Lung (tissue), 12 donors: ENCODE results near the gene DOCK2. TPM values are rescaled to one million over a fixed set of nuclear protein-coding genes. Genes with fewer than 3 reads are reported as not detected.

Experiments
- ATAC-seq: fragments of 200-7000 bp; cut with Tn5 transposase; one replicate; pipeline ENCODE4 v1.9.1; 2020; ENCODE audit warnings: moderate number of reproducible peaks; ENCODE audit not compliant: insufficient read depth, low FRiP score
- DNase-seq, 3 donors: peaks; one replicate each; pipeline ENCODE4 v3.0.0-alpha.2; 2013 to 2017
- H3K27ac ChIP-seq, 2 donors: one replicate each; pipeline ENCODE4 v1.5.1; 2013; ENCODE audit warnings: mild to moderate bottlenecking in 2 of 2, moderate library complexity in 2 of 2, control low read depth in 1 of 2, inconsistent platforms in 1 of 2, low read depth in 1 of 2, low read length in 1 of 2
- H3K27me3 ChIP-seq, 3 donors: one replicate each; pipeline ENCODE4 v1.5.1; 2013; ENCODE audit warnings: low read length in 2 of 3; ENCODE audit not compliant: control insufficient read depth in 3 of 3, insufficient read depth in 3 of 3
- H3K36me3 ChIP-seq, 4 donors: one replicate each; pipeline ENCODE4 v1.5.1; 2013; ENCODE audit warnings: low read length in 4 of 4, mild to moderate bottlenecking in 1 of 4, moderate library complexity in 1 of 4; ENCODE audit not compliant: control insufficient read depth in 4 of 4, insufficient read depth in 4 of 4
- H3K4me1 ChIP-seq, 5 donors: one replicate each; pipeline ENCODE4 v1.5.1; 2013; ENCODE audit warnings: low read length in 5 of 5, mild to moderate bottlenecking in 2 of 5, moderate library complexity in 1 of 5; ENCODE audit not compliant: control insufficient read depth in 5 of 5, insufficient read depth in 5 of 5
- H3K4me3 ChIP-seq: one replicate; pipeline ENCODE4 v1.5.1; 2013; ENCODE audit warnings: mild to moderate bottlenecking, control low read depth, moderate library complexity
- H3K9ac ChIP-seq, 2 donors: one replicate each; pipeline ENCODE4 v1.5.1; 2013; ENCODE audit warnings: low read length in 2 of 2, control low read depth in 1 of 2; ENCODE audit not compliant: insufficient read depth in 1 of 2
- H3K9me3 ChIP-seq, 4 donors: one replicate each; pipeline ENCODE4 v1.5.1; 2013; ENCODE audit warnings: low read length in 3 of 4, mild to moderate bottlenecking in 1 of 4, moderate library complexity in 1 of 4; ENCODE audit not compliant: control insufficient read depth in 4 of 4, insufficient read depth in 3 of 4
- WGBS, 2 donors: extraction: QIAGEN DNeasy Blood & Tissue Kit; methylation state at CpG; one replicate each; pipeline ENCODE4 v1.1.7; 2013; 5-methylcytosine and 5-hydroxymethylcytosine counted together
- polyA plus RNA-seq, 2 donors: library from polyadenylated mRNA; stranded (reverse); fragments of 200-250 nt; gene quantifications; one replicate each; pipeline ENCODE4 v1.2.1, GENCODE V29; 2013
- total RNA-seq, 2 donors: library from RNA; depleted of rRNA in 1 of 2; stranded (reverse); fragments of >200 nt in 1 of 2; gene quantifications; one replicate each; pipeline ENCODE4 v1.2.1, GENCODE V29; 2014 to 2021
- TF ChIP-seq, protein P1 (sequence below): IDR thresholded peaks from 2 replicates; pipeline ENCODE4 v1.5.1; 2012; ENCODE audit warnings: mild to moderate bottlenecking; ENCODE audit errors: control extremely low read depth, extremely low read depth
- donor health status: control.
- donor health status: control.
- donor health status: Bipolar disorder and iron deficiency.
- donor health status: healthy.
- donor health status: DM: yes; HTN: yes; CAD: no.

The DOCK2 gene
- total and polyA plus RNA-seq, 4 donors: 9.6 to 66.6 (median 43.4) TPM

DNA sequence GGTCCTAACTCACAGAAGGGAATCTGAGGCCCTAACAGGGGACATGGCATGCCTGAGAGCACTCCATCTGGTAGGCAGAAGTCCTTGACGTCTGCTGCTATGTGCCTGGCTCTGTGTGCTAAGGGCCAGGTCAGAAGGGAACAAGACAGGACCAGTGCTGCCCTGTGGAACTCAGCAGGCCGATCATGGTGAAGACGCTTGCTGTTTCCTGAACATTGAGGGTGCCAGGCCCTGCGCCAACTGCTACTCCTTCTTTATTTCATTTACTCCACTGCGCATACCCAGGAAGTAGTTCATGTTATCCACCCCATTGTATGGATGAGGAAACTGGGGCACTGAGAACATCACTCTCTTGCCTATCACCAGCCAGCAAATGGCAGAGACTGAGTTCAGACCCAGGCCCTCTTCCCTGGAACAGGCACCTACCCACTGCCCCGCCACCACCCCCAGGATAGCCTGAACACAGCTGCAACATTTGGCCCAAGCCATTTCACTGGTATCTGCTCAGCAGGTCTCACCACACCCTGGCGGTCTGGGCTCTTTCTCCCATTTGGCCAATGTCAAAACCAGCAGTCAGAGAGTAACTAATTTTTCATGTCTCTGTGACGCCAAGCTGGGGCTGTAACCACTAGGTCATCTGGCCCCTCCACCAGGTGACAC is 443.8 kb downstream of the DOCK2 start:
- peaks cover 0 to 3% (median 0%) of the 10 kb centered on the region in 4 donors for H3K36me3 ChIP-seq
- 78 to 90% methylated on average over 8 of the region's 8 CpGs for WGBS, 2 donors
- no peak for ATAC-seq
- H3K9ac ChIP-seq: no peak overlapping the region
- H3K27ac ChIP-seq: no peak overlapping the region
- H3K9me3 ChIP-seq: no peaks in the 10 kb centered on the region
- no peak for DNase-seq
- H3K4me3 ChIP-seq: no peak overlapping the region
- TF ChIP-seq, protein P1, sequence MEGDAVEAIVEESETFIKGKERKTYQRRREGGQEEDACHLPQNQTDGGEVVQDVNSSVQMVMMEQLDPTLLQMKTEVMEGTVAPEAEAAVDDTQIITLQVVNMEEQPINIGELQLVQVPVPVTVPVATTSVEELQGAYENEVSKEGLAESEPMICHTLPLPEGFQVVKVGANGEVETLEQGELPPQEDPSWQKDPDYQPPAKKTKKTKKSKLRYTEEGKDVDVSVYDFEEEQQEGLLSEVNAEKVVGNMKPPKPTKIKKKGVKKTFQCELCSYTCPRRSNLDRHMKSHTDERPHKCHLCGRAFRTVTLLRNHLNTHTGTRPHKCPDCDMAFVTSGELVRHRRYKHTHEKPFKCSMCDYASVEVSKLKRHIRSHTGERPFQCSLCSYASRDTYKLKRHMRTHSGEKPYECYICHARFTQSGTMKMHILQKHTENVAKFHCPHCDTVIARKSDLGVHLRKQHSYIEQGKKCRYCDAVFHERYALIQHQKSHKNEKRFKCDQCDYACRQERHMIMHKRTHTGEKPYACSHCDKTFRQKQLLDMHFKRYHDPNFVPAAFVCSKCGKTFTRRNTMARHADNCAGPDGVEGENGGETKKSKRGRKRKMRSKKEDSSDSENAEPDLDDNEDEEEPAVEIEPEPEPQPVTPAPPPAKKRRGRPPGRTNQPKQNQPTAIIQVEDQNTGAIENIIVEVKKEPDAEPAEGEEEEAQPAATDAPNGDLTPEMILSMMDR: no peak
- H3K4me1 ChIP-seq: peaks cover 0 to under 1% (median 0%) of the 10 kb centered on the region in 5 donors
- no peaks in the 10 kb centered on the region for H3K27me3 ChIP-seq

- H3K27ac ChIP-seq: no peak overlapping the region
- H3K4me3 ChIP-seq: no peak overlapping the region
- H3K9me3 ChIP-seq: no peaks in the 10 kb centered on the region
- H3K36me3 ChIP-seq: peaks cover 0 to 3% (median 0%) of the 10 kb centered on the region in 4 donors
- no peaks in the 10 kb centered on the region for H3K4me1 ChIP-seq
- TF ChIP-seq, protein P1: no peak
- no peak overlapping the region for H3K9ac ChIP-seq
- DNase-seq (no peak), ATAC-seq (no peak)
- no peaks in the 10 kb centered on the region for H3K27me3 ChIP-seq
- WGBS, 2 donors: 87 to 93% methylated on average over 4 of the region's 4 CpGs
These were observed 444.5 kb downstream of the DOCK2 start for GRCh38 chr5:170081616-170082015.

DNA sequence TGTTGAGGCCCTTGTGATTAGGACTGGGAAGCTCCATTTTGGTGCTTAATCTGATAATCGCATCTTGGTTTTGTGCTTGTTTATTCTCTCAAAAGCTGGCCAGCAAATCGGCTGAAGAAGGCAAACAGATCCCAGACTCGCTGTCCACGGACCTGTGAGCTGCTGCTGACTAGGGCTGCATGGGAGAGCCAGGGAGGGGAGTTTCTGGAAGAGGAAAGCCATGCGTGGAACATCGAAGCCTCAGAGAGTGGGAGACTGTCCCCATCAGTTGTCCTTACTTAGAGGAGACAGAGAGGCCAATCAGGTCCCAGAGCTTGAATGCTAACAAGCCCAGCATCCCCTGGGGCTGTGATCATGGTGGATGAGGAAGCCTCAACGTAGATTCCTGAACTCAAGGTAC is 445.6 kb downstream of the DOCK2 start:
- Histone ChIP-seq H3K9ac (no peak overlapping the region), H3K27ac (no peak overlapping the region), H3K9me3 (no peaks in the 10 kb centered on the region), H3K36me3 (peaks cover 0 to 3% (median 0%) of the 10 kb centered on the region in 4 donors), H3K27me3 (no peaks in the 10 kb centered on the region), H3K4me3 (no peak overlapping the region), H3K4me1 (no peaks in the 10 kb centered on the region)
- TF ChIP-seq, protein P1: no peak
- 94% methylated on average over 7 of the region's 7 CpGs for WGBS, 2 donors
- no peak for ATAC-seq
- DNase-seq: no peak
